NCI-H345 treated with DMSO at 0.1 percent for 48 hours (cell line): ENCODE data around the gene TOX2.

Experiments used
- DNase-seq: peaks from one replicate; lab custom pipeline; 2025; ENCODE audit not compliant: unreplicated experiment; lab: John Stamatoyannopoulos, UW

The TOX2 gene

DNA sequence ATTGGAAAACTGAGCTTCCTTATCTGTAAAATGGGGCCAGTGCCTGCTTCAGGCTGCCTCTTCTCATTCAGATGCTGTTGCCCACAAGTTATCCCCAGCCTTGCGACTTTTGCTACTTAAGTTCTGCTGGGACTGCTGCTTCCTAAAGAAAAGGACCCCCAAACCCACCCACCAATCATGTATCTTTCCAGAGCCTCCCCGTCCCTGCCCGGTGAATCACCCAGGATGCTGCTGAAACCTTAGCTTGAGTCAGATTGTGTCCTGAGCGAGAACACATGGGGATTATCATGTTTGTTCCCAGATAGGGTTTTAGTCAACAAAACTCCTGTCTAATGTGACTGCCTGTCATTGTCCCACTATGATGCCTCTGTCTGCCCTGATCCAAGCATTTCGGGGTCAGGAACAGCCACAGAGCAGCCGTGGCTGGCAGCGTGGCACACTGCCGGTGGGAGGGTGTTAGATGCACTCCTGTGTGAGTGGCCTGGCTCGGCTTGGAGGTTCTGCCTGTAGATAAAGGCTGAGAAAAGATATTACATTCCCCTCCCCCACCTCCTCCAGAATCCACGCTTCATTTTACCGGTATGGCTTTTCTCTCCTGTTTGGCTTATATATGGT, 79.9 kb downstream of the TOX2 start:
- DNase-seq: no peak

DNA sequence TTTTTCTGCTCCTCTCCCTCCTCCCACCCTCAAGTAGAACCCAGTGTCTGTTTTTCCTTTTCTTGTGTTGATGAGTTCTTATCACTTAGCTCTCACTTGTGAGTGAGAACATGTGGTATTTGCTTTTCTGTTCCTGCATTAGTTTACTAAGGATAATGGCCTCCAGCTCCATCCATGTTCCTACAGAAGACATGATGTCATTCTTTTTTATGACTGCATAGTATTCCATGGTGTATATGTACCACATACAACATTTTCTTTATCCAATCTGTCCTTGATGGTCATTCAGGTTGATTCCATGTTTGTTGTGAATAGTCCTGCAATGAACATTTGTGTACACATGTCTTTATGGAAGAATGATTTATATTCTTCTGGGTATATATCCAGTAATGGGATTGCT, 81.0 kb downstream of the TOX2 start:
- no peak for DNase-seq

DNA sequence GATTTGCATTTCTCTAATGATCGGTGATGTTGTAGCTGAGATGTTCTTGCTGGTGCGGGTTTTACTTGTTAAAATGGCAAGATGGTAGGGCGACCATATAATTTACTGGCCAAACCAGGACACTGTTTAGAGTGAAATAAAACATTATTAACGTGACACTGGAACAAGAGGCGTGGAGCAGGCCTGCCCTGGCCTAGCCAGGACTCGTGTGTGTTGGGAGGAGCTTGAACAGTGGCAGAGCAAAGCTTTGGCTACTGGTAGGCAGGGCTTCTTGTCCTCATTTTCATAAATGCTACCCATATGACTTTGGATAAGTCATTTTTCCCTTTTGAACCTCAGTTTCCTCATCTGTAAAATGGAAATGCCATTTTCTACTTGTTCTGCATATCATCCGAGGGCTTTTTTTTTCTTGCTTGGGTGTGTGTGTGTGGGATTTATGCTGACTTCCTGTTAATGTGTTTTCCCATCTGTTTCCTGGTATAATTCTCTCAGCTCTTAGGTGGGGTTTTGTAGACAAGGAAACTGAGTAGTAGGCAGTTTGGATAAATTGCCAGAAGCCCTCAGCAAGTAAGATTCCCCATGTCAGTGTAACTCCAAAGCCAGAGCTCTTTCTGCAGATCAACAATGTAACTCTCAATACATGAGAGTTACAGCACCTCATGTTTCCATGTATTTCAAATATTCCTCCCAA, 81.7 kb downstream of the TOX2 start:
- DNase-seq: no peak

DNA sequence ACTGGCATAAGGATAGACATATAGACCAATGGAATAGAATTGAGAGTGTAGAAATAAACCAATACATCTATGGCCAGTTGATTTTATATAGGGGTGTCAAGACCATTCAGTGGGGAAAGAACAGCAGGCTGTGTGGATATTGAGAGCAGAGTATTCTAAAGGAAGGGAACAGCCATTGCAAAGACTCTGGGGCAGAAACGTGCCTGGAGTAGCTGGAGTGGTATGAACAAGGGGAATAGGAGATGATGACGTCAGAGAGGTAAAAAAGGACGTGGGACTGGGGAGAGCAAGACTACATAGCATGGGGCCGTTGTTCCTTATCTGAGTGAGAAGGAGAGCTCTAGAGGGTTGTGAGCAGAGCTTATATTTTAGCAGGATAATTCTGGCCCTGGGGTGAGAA, 85.2 kb downstream of the TOX2 start:
- no peak for DNase-seq

DNA sequence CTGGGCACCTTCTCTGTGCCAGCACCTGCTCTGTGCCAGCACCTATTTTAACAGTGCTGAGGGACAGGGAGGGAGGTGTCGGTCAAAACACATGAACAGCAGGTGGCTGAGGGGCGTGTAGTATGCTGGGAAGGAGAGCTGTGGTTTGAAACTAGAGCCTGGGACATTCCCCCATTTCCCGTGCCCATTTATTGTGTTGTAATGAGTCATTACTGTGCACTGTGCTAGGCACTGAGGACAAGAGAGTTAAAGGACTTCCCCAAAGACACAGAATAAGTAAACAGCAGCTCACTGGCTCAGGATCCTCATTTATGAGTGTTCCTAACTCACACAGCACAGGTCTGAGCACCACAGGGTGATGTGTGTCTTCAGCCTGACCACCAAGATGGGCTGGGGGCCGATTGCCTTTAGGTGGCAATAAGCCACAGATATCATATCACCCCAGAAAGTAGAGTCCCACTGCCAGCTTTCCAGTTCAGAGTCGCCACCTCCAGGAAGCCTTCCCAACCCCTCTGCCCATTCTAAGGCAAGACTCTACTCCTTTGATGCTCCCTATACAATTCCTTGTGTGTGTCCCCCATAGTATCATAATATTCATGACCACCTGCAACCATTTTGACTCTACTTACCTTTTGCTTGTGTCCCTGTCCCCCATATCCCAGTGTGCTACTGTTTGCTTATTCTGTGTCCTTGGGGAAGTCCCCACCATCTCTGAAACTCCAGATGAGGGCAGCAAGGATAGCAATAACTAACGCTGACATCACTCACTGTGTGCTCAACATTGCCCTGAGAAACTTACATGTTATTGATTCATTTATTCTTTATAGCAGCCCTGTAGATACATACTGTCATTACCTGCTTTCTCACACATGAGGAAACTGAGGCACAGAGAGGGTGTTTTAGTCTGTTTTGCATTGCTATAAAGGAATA, 87.3 kb downstream of the TOX2 start:
- DNase-seq: no peak

DNA sequence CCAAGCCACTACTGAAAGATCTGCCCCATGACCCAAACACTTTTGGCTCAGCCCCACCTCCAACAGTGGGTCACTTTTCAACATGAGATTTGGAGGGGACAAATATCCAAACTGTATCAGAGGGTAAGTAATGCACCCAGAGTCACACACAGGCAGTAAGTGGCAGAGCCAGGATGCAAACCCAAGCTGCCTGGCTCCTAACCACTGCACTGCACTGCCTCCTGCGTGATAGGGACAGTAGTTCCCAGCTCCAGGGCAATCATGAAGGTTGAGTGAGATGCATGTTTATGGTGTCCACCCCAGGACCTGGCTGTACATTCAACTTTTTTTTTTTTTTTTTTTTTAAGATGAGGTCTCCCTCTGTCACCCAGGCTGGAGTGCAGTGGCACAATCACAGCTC, 88.2 kb downstream of the TOX2 start:
- DNase-seq: no peak

DNA sequence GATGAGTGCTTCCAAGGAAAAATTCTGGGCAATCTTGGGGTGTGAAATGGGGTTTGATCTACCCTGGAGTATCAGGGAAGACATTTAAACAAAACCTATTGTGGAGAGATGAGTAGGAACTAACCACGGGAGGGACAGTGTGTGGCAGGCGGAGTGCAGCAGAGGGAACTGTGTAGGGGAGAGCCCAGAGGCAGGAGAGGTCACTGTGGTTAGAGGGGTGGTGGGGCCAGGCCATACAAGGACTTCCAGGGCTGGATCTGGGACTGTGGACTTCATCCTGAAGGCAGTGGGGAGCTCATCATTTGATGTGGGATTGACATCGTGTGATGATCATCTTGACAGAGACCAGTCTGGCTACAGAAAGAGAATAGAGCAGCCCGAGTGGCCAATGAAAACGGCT, 89.0 kb downstream of the TOX2 start:
- DNase-seq: no peak

DNA sequence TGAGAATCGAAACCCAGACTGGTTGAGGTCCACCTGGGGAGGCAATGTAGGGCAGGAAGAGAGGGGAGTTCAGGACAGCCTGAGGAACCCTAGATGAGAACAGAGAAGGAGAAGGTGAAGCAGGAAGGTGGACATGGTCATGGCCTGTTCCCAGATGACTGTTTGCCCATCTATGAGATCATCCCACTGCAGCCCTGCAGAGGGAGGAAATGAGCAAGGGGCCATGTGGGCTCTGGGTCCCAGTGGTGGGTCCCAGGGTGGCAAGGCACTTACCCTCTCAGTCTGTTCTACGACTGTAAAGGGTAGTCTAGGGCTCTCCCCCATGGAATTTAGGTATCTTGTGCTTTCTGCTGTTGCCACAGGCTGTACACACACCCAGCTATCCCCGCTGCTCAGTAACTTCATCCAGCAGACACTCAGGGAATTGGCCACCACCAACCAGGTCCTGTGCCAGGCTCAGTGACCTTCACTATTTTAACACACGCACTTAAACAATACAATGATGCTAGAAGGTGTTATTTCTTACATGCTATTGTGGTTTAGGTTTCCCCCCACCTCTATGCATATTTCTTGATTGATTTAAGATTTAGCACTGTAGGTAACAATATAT, 89.8 kb downstream of the TOX2 start:
- no peak for DNase-seq

DNA sequence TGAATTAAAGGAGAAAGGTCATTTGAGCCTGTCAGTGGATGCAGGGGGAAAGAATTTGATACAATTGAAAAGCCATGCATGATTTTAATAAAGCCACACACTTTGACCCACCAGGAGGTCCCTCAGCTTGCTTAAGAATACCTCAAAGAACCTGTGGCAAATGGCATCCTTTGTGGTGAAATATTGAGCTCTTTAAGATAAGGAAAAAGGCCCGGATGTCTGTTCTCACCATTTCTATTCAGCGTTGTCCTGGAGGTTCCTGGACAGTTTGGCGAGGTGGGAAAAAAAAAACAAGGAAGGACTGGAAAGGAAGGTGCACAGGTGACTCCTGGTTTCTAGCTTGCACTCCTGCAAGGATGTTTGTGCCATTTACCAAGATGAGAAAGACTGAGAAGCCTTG, 91.0 kb downstream of the TOX2 start:
- no peak for DNase-seq

DNA sequence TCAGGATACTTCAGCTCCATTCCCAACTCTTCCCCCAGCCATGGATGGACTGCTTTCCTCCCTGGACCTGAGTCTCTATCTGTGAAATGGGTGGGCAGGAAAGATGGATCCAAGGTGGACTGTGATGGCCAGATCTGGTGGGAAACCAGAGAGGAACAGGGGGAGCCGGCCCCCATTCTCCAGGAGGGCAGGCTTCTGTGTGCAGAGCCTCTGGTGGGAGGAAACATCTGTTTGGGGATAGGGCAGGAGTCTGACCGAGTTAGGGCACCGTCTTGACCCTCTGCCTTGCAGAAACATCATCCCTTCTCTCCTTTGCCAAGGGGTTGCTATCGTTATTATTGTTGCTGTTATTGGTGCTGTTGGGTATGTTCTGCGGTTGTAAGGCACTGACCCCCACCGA, 91.5 kb downstream of the TOX2 start:
- no peak for DNase-seq

DNA sequence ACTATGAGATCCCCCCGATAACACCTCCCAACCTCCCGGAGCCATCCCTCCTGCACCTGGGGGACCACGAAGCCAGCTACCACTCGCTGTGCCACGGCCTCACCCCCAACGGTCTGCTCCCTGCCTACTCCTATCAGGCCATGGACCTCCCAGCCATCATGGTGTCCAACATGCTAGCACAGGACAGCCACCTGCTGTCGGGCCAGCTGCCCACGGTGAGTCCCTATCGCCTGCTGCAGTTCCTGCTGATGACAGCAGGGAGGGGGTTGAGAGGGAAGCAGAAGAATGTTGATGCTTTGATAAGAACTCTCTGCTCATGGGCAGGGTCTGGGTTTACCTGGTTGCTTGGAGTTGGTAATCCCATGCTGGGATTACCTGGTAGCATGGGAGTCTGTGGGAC, 91.9 kb downstream of the TOX2 start:
- DNase-seq: no peak

DNA sequence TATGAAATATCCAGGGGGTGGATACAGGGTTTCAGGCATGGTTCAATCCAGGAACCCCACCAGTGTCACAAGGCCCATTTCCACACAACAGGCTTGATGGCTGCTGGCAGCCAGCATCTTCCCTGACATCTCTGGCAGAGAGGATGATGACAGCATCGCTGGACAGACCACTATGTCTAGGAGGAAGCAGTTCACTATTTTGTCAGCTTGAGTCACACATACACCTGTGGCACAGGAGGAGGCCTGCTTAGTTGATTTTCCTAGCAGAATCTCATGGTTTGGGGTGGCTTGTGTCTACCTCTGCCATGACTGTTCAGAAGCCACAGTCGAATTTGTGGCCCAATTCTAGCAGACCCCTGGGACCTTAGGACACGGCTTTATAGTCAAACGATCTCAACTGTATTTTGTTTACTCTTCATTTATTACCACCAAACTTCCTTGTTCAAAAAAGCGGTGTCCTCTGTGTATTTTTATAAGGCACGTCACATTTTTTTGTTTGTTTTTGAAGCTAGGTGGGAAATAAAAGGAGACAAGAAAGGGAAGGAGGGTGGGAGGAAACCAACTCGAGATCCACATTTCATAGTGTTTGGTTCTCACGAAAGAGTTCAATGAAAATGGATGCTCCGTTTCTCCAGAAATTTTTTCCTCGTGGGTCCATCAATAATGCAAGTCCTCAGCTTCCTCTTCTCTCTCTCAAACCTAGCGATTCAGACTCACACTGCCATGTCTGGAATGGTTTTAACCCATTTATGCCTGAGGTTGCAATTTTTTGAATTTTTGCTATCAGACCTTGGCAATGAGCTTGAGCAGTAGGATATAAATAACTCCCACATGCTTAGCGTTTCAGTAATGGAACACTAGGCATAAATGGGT, 94.4 kb downstream of the TOX2 start:
- DNase-seq: no peak

DNA sequence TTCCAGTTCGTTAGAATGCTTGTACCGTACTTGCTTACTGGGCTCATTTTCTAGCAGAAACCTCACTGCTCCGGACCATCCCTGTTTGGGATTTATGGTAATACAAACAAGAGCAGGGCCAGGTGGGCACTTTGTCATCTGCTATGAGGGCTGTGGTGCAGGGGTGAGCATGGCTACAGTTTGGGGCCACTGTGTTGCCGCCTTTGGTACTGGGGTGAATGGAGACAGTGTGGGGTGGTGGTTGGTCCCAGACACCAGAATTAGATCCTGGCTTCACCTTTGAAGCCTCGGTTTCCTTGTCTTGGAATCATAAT, 95.0 kb downstream of the TOX2 start:
- DNase-seq: no peak

DNA sequence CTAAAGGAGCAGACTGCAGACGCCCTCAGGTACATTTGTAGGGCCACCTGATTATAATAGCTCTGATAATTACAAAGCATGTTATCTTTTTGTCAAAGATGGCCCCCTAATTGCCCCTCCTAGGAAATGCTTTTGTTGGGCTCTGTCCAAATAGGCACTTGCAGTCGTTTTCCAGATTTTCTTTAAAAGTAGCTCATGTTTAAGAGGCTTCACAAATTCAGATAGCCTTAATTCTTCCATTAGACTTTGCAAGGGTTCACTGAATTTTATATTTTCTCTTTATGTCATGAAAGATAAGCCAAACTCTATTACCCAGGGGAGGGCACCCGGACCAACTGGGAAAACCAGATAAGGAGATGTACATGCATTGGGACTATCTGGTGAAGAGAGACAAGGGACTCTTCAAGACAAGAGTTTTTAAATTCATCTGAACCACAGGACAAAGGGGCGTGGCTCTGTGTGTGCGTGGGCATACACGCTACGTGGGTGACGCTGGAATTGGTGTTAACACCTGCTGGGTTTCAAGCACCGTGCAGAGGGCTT, 95.6 kb downstream of the TOX2 start:
- no peak for DNase-seq

DNA sequence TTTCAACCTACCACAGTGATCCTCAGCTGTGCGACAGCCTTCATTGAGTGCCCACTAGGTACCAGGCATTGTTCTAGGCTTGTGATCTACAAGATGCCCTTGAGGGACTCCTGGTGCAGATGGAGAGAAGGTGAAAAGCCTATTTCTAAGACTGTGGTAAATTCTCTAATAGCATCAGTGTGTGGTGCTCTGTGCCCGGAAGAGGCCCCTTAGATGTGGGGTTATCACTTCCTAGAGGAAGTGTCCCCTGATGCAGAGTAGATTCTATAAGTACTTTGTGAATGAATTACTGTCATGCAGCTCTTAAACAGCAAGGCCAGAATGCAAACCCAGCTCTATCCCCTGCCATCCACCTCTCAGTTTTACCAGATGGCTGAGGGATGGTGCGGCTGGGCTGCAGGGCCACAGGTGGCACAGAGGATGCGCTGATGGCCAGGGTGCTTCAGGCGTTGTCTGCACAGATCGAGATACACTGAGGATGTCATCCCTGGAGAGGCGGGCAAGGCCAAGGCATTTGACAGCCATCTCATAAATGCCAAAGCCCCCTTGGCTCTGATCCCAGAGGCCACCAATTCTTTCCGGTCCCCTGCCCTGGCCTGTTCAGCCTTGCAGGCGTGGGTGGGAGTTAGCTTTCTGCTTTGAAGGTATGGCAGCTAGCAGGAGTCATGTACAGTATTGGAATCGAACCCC, 96.7 kb downstream of the TOX2 start:
- DNase-seq: no peak

DNA sequence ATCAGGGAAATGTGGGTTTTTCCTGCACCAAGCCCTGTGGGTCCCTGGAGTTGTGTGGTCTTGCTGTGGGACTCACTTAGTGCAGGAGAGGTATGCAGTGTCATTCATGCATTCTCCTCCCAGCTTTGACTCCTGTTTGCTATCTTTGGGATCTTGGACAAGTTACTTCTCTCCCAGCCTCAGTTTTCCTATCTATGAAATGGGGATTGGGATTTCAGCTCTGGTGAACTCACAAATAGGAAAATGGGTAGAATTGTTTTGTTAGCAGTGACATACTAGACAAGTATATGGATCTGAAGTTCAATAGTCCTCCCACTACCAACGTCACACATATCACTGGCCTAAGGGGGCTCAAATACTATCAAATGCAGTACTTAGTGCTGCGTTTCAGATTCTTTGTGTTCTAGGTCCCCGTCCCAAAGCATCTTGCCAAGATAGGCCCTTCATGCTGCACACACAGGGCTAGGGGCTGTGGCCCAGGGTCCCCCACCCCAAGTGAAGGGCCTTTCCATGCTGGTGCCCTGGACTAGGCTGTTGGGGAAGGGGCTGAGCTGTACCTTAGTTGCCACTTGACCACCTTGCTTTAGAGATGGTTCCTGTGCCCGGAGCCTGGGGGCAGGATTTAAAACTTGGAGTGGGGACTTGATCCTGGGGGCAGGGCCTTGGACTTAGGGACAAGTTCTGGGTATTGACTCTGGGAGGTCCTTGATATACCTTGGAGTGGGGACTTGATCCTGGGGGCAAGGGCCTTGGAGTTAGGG, 98.0 kb downstream of the TOX2 start:
- DNase-seq: no peak

DNA sequence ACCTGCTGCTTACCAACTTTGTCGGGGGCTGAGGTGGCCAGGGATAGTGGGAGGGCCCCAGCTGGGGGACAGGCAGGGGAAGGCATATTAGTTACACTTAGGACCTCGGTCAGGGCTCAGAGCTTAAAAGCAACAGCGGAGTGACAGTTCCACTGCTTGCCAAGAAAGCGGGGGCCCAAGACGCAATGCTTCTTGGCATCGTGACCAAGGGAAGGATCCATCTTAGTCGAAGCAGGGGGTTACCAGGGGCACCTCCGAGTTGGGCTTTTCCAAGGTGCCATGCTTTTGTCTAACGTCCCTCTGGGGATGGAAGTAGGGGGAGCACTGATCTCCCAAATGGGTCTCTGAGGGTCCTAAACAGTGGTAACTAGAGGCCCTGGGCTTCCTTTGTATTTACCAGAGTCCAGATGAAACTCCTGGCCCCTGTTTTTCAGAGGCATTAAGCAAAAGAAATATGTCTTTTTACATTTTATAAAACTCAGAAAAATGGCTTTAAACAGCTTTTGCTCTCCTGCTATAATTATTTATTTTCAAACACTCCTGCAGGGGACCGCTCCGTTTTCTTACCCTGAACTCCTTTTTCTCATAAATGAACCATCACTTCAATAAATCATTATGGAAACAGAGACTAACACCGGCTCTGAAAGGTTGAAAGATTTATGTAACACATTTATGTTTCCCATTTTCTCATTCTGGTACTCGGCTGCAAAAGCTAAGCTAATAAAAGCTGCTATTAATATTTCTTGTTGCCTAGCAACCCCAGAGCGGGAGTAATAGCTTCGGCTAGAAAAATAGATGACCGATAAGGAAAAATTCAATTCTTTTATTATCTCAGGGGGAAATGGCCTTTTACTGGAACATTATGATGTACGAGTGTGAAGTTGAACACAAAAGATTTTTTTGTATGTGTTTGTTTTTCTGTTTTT, 100.4 kb downstream of the TOX2 start:
- no peak for DNase-seq

DNA sequence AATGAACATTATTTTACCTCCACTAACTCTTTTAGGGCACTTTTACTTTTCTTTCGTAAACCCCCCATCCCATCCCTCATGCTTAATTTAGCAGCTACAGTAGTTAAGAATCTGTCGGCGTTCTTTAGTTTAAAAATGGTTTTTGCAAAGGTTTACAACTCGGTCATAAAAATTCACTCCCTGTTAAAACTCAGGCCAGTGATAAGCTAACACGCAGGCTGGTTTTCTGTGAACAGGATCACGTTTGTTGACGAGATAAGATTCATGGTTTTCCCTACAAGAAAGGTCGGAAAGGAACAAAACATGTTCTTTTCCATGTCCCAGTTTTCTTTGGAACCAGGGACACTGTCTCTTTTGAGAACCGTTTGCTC, 101.1 kb downstream of the TOX2 start:
- no peak for DNase-seq
